Body of pancreas (tissue), 4 donors: ENCODE results near the gene SLC35B1. TPM values are rescaled to one million over a fixed set of nuclear protein-coding genes. Genes with fewer than 3 reads are reported as not detected.

Experiments
- ATAC-seq: fragments of 150-250 bp; one replicate; pipeline ENCODE4 v1.9.1; 2016
- DNase-seq, 4 donors: peaks; one replicate each; pipeline ENCODE4 v3.0.0-alpha.2; 2019
- H3K27ac ChIP-seq, 4 donors: fragments of 200-600 bp; sonication (generic); 1 replicate in 3 of 4; 2 replicates in 1 of 4; pipeline versions ENCODE4 v1.5.1 to v1.6.1; 2016 to 2019; ENCODE audit warnings: mild to moderate bottlenecking in 1 of 4, mixed read lengths in 1 of 4, moderate library complexity in 1 of 4
- H3K27me3 ChIP-seq, 2 donors: fragments of 200-600 bp; sonication (generic); one replicate each; pipeline ENCODE4 v1.6.0; 2016; ENCODE audit warnings: mild to moderate bottlenecking in 1 of 2
- H3K36me3 ChIP-seq, 2 donors: fragments of 200-600 bp; sonication (generic); replicated peaks in 1 of 2; 2 replicates each; pipeline ENCODE4 v1.5.1; 2016; ENCODE audit warnings: low read depth in 2 of 2; ENCODE audit not compliant: insufficient read depth in 1 of 2
- H3K4me1 ChIP-seq: fragments of 200-600 bp; sonication (generic); one replicate; pipeline ENCODE4 v1.6.0; 2016
- H3K4me3 ChIP-seq, 2 donors: fragments of 200-600 bp; sonication (generic); 1 replicate in 1 of 2; 2 replicates in 1 of 2; pipeline ENCODE4 v1.5.1; 2016 to 2019
- H3K9me3 ChIP-seq, 3 donors: fragments of 200-600 bp; sonication (generic); 1 replicate in 2 of 3; 2 replicates in 1 of 3; pipeline ENCODE4 v1.5.1; 2016
- CTCF ChIP-seq, 7 experiments: fragments of 450-650 bp in 4 of 7; fragments of 200-600 bp in 3 of 7; sonication (generic) in 3 of 7; IDR thresholded peaks; one replicate each; pipeline ENCODE4 v1.5.1; 2016 to 2019; ENCODE audit warnings: antibody characterized with exemption in 7 of 7
- POLR2A ChIP-seq, 3 donors: fragments of 450-650 bp; IDR thresholded peaks; one replicate each; pipeline ENCODE4 v1.6.1; 2016; ENCODE audit warnings: antibody characterized with exemption in 3 of 3, mild to moderate bottlenecking in 2 of 3
- WGBS, 2 donors: methylation state at CpG; one replicate each; pipeline ENCODE4 v1.1.5; 2017; 5-methylcytosine and 5-hydroxymethylcytosine counted together
- intact Hi-C: fragments of 100-400 bp; cut with DNase I; formaldehyde crosslinking; loops from one replicate; pipeline ENCODE4 v1.15.1; 2023
- total RNA-seq, 2 donors: library from RNA; depleted of rRNA; stranded (reverse); fragments of >200 nt; gene quantifications; one replicate each; pipeline ENCODE4 v1.1.0, GENCODE V29; 2016

Gene SLC35B1
- total RNA-seq, 2 donors from 2014 or later = 30.3 to 36.6 TPM

DNA sequence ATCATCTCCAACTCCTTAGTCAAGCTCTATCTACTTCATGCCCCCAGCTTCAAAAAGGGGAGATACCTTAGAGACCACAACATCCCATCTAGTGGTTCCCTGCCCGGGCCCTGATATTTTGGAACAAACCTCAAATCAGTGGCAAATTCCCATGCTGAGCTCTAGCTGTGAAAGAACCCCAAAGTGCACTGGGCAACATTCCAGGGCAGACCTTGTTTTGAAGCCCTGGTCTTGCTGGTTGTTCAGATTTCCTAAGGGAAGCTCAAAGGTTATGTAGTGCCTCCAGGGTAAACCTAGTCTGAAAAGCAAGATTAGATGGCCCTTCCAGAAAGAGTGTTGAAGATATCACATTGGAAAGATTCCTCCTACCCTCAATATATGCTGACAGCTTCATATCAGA lies 39.9 kb upstream of the SLC35B1 start:
- intact Hi-C loops = no loop called here
- H3K27ac ChIP-seq = no peak overlapping the region
- 57 to 100% methylated on average over 1 of the region's 1 CpG for WGBS, 2 donors
- no peak overlapping the region for H3K4me3 ChIP-seq
- ATAC-seq = no peak
- no peaks in the 10 kb centered on the region for H3K9me3 ChIP-seq
- H3K27me3 ChIP-seq = no peaks in the 10 kb centered on the region
- peaks cover 16% of the 10 kb centered on the region for H3K4me1 ChIP-seq
- no peaks in the 10 kb centered on the region for H3K36me3 ChIP-seq
- no peak for DNase-seq
- no peak for TF ChIP-seq POLR2A (IDR thresholded peaks at IDR 0.05)
- no peak for TF ChIP-seq CTCF (IDR thresholded peaks at IDR 0.05)

DNA sequence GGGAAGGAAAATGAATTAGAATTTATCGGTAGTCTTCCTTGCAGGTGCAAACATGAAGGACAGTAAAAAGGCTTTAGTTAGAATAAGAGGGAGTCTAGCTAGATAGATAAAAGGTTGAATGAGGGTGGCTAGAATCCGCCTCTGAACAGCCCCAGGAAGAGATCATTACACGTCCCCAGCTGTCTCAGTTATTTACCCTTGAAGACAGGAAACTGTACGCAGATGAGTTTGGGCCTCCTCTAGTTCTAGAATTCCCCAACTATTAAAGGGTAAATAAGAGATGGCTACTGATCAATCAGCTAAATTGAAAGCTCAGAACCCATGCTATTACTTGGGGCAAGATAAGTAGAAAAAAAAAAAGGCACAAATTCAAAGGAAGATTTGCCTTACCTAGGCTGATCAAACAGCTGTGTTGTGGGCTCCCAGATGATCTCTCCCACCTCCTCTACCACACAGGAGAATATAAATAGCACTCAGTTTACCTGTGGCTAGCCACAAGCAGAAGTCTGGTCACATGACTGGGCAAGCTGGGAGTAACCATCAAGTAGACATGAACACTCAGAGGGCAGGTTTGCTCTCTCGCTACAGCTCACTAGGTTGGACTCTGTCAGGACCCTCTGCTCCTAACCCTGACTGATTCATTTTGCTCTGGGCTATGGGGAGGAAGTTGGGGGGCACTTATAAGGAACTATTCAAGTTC lies 39.2 kb upstream of the SLC35B1 start:
- WGBS, 2 donors = 75 to 80% methylated on average over 5 of the region's 5 CpGs
- H3K4me1 ChIP-seq = peaks cover 18% of the 10 kb centered on the region
- peak overlapping the region in 1 of 4 donors; percentile 11 for H3K27ac ChIP-seq
- DNase-seq = no peak
- no peak for ATAC-seq
- intact Hi-C loops = no loop called here
- no peaks in the 10 kb centered on the region for H3K36me3 ChIP-seq
- no peaks in the 10 kb centered on the region for H3K27me3 ChIP-seq
- TF ChIP-seq POLR2A (IDR thresholded peaks at IDR 0.05) = no peak
- TF ChIP-seq CTCF (IDR thresholded peaks at IDR 0.05) = no peak
- no peak overlapping the region for H3K4me3 ChIP-seq
- no peaks in the 10 kb centered on the region for H3K9me3 ChIP-seq

GRCh38 chr17:49745175-49746139 lies 37.7 kb upstream of the SLC35B1 start:
- H3K27ac ChIP-seq = peak overlapping the region in 1 of 4 donors; percentile 15
- 61 to 66% methylated on average over 1 of the region's 1 CpG for WGBS, 2 donors
- DNase-seq = no peak
- no peak overlapping the region for H3K4me3 ChIP-seq
- no peaks in the 10 kb centered on the region for H3K36me3 ChIP-seq
- no peak for ATAC-seq
- intact Hi-C loops = no loop called here
- H3K9me3 ChIP-seq = no peaks in the 10 kb centered on the region
- TF ChIP-seq CTCF (IDR thresholded peaks at IDR 0.05) (no peak), POLR2A (IDR thresholded peaks at IDR 0.05) (no peak)
- no peaks in the 10 kb centered on the region for H3K27me3 ChIP-seq
- H3K4me1 ChIP-seq = peaks cover 32% of the 10 kb centered on the region

DNA sequence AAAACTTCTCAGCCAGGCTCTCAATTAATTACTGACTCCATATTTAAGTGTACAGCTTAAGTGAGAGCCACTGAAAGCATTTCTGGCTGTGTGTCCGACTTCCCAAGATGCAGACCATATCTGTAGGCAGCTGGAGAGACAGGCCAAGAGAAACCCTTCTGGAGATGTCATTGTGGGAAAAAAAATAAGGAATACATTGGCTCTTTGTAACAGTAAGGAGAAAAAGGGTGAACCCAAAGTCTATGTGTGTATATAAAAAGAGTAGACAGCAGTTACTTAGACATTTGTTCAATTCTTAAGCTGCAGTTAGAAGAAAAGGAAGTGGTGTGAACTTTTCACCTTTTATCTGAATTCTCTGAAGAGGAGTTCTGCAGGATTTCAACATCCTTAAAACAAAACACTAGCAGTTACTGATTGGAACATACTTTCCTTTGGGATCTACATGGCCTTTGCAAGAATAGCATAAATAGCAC lies 34.4 kb upstream of the SLC35B1 start:
- peaks cover 46% of the 10 kb centered on the region for H3K4me1 ChIP-seq

More for the DNA sequence above, 34.4 kb upstream of the SLC35B1 start:
- WGBS, 2 donors = 66 to 83% methylated on average over 1 of the region's 1 CpG
- Histone ChIP-seq H3K36me3 (no peaks in the 10 kb centered on the region), H3K9me3 (no peaks in the 10 kb centered on the region), H3K4me3 (no peak overlapping the region), H3K27me3 (no peaks in the 10 kb centered on the region), H3K27ac (no peak overlapping the region)
- DNase-seq (no peak), ATAC-seq (no peak)
- intact Hi-C loops = no loop called here
- TF ChIP-seq POLR2A (IDR thresholded peaks at IDR 0.05) (no peak), CTCF (IDR thresholded peaks at IDR 0.05) (no peak)
